ENCODE data around the gene RAD51B.

Gene RAD51B

DNA sequence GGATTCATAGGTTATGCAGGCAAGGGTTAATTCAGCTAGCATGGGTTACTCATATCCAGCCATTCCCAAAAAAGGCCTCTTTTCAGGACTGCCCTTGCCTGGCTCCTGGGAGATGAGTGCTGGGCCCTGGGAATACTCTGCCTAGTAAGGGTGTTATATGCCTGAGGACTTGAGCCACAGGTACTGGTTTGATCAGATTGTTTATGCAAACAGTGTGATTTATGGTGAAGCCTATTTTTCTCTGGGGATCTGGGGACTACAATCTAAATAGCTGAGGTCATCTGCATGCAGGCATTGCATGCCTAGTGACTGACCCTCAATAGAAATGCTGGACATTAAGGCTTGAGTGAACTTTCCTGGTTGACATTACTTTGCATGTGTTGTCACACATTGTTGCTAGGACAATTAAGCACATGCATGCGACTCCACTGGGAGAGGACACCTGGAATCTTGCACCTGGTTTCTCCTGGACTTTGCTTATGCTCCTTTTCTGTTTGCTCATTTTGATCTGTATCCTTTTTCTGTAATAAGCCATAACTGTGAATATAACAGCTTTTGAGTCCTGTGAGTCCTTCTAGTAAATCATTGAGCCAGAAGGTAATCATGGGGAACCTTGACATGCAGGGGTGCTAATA lies 73.0 kb downstream of the RAD51B start:
- no peaks in the 10 kb centered on the region for H3K27me3 ChIP-seq
- H3K4me3 ChIP-seq (ENCODE audit: low read depth, low read length): no peak overlapping the region
- H3K4me1 ChIP-seq: no peaks in the 10 kb centered on the region
- no peaks in the 10 kb centered on the region for H3K36me3 ChIP-seq
- no peak for DNase-seq
- no peak for TF ChIP-seq CTCF (IDR thresholded peaks at IDR 0.05; ENCODE audit: low read depth, low read length)
- H3K9me3 ChIP-seq: no peaks in the 10 kb centered on the region

DNA sequence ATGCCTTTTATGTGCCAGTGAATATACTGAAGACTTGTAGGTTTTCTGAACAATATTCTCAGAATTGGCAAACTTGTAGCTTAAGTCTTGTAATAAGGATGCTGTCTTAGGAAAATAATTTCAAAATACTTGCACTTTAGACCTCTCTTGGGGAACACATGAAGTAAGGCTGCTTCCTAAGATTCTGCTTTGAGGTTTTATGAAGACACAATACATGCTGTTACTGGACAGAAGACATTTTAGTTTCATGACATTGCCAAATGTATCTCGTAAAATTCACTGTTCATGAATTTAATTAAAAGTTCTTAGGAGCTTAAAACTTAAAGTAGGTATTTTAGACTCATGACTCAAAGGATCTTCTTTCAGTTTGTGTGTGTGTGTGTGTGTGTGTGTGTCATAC lies 80.7 kb downstream of the RAD51B start:
- Histone ChIP-seq H3K9me3 (no peaks in the 10 kb centered on the region; the same call in 1 of the 2 replicates), H3K4me1 (no peaks in the 10 kb centered on the region), H3K4me3 (ENCODE audit: low read depth, low read length) (no peak overlapping the region), H3K36me3 (no peaks in the 10 kb centered on the region), H3K27me3 (no peaks in the 10 kb centered on the region; the same call in 1 of the 2 replicates)
- DNase-seq: no peak
- TF ChIP-seq CTCF (IDR thresholded peaks at IDR 0.05; ENCODE audit: low read depth, low read length): no peak

DNA sequence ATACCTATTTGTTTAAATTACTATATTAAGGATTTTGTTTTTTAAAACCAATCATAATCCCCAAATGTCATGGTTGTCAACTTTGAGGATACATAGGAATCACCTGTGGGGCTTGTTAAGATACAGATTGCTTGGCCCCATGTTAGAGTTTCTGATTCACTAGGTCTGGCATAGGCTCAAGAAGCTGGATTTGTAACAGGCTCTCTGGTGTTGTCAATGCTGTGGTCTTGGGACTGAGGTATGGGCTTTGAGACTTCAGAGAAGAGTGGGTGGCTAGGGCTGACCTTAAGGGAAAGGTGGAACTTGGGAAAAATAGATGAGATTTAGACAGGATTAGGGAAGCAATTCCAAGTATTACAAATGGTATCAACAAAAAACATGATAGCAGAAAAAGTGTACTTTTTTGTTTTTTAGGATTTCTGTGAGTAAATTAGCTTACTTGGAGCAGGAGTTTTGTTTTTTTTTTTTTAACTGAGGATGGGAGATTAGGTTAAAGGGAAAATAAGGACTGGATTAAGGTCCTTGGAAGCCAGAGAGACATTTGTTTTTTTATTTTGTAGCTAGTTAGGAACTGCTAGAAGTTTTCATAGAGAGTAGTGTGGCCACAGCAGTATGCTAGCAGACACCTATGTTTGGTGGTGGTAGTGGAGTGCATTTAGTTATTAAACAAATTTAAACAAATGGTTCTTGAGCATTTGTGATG lies 88.6 kb downstream of the RAD51B start:
- no peaks in the 10 kb centered on the region for H3K9me3 ChIP-seq
- no peaks in the 10 kb centered on the region for H3K4me1 ChIP-seq
- no peak for TF ChIP-seq CTCF (IDR thresholded peaks at IDR 0.05; ENCODE audit: low read depth, low read length)
- peaks cover 4% of the 10 kb centered on the region; the same call in 1 of the 2 replicates for H3K27me3 ChIP-seq
- H3K4me3 ChIP-seq (ENCODE audit: low read depth, low read length): no peak overlapping the region
- H3K36me3 ChIP-seq: no peaks in the 10 kb centered on the region
- no peak for DNase-seq

GRCh38 chr14:67911562-67911961 lies 92.0 kb downstream of the RAD51B start:
- H3K36me3 ChIP-seq: no peaks in the 10 kb centered on the region
- H3K9me3 ChIP-seq: no peaks in the 10 kb centered on the region
- DNase-seq: no peak
- no peak overlapping the region for H3K4me3 ChIP-seq (ENCODE audit: low read depth, low read length)
- H3K27me3 ChIP-seq: no peaks in the 10 kb centered on the region
- no peaks in the 10 kb centered on the region for H3K4me1 ChIP-seq
- no peak for TF ChIP-seq CTCF (IDR thresholded peaks at IDR 0.05; ENCODE audit: low read depth, low read length)

GRCh38 chr14:67916430-67916829 lies 96.9 kb downstream of the RAD51B start:
- Histone ChIP-seq H3K27me3 (no peaks in the 10 kb centered on the region), H3K36me3 (no peaks in the 10 kb centered on the region), H3K4me3 (ENCODE audit: low read depth, low read length) (no peak overlapping the region), H3K4me1 (no peaks in the 10 kb centered on the region), H3K9me3 (no peaks in the 10 kb centered on the region)
- TF ChIP-seq CTCF (IDR thresholded peaks at IDR 0.05; ENCODE audit: low read depth, low read length): no peak
- no peak for DNase-seq

DNA sequence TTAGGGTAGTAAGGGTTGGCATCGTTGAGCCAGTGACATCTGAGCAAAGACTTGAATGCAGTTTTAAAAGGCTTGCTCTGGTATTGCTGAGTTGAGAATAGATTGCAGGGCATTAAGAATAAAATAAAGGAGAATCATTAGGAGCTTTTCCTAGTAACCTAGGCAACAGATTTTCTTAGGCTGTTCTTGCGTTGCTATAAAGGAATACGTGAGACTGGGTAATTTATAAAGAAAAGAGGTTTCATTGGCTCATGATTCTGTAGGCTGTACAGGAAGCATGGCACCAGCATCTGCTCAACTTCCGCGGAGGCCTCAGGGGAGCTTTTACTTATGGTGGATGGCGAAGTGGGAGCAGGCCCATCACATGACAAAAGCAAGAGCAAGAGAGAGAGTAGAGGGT lies 97.4 kb downstream of the RAD51B start:
- no peak for DNase-seq
- TF ChIP-seq CTCF (IDR thresholded peaks at IDR 0.05; ENCODE audit: low read depth, low read length): no peak
- Histone ChIP-seq H3K9me3 (no peaks in the 10 kb centered on the region), H3K4me3 (ENCODE audit: low read depth, low read length) (no peak overlapping the region), H3K27me3 (no peaks in the 10 kb centered on the region), H3K36me3 (no peaks in the 10 kb centered on the region), H3K4me1 (no peaks in the 10 kb centered on the region)

Measured in BE2C (cell line).